Skeletal muscle tissue (tissue), 4 donors: ENCODE data around the gene EFR3B. TPM values are rescaled to one million over a fixed set of nuclear protein-coding genes. Genes with fewer than 3 reads are reported as not detected.
"Not testable (repeated sequence)": the region's sequence is repeated elsewhere in the genome, so short reads cannot be mapped to it uniquely, and the experiment has no call there.

Experiments used
- H3K27ac ChIP-seq: one replicate; pipeline ENCODE4 v1.7.0; 2013; ENCODE audit warnings: mild to moderate bottlenecking, low read depth, low read length, inconsistent platforms
- H3K27me3 ChIP-seq, 3 donors: one replicate each; pipeline ENCODE4 v1.7.0; 2013; ENCODE audit warnings: low read length in 3 of 3; ENCODE audit not compliant: control insufficient read depth in 3 of 3, insufficient read depth in 3 of 3
- H3K36me3 ChIP-seq, 3 donors: one replicate each; pipeline ENCODE4 v1.7.0; 2013; ENCODE audit warnings: low read length in 3 of 3; ENCODE audit not compliant: control insufficient read depth in 3 of 3, insufficient read depth in 3 of 3
- H3K4me1 ChIP-seq, 3 donors: one replicate each; pipeline ENCODE4 v1.7.0; 2013; ENCODE audit warnings: low read length in 3 of 3, mild to moderate bottlenecking in 3 of 3; ENCODE audit not compliant: control insufficient read depth in 3 of 3, insufficient read depth in 3 of 3
- H3K4me3 ChIP-seq, 3 donors: one replicate each; pipeline ENCODE4 v1.7.0; 2013; ENCODE audit warnings: low read length in 3 of 3
- H3K9ac ChIP-seq, 3 donors: one replicate each; pipeline ENCODE4 v1.7.0; 2013; ENCODE audit warnings: low read length in 3 of 3, mild to moderate bottlenecking in 3 of 3, moderate library complexity in 2 of 3, low read depth in 1 of 3
- H3K9me3 ChIP-seq, 3 donors: one replicate each; pipeline ENCODE4 v1.7.0; 2013; ENCODE audit warnings: low read length in 3 of 3; ENCODE audit not compliant: control insufficient read depth in 3 of 3
- total RNA-seq: library from RNA; depleted of rRNA; stranded (reverse); fragments of >200 nt; gene quantifications from one replicate; pipeline ENCODE4 v1.2.3, GENCODE V29; 2014
- donor health status: Osteomylitis.

Gene EFR3B
- total RNA-seq, 1 donor from 2014 or later: 4.7 TPM

DNA sequence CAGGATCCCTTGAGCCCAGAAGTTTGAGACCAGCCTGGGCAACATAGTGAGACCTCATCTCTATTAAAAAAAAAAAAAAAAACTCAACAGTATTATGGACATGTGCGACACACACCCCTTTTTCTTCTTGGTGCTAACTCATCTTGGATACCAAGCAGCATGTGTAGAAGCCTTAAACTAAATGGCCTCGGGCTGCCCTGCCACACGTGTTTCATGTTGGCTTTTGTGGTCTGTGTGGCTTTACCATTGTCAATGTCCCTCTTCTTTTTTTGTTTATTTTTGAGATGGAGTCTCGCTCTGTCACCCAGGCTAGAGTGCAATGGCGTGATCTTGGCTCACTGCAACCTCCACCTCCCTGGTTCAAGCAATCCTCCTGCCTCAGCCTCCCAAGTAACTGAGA, 109.1 kb downstream of the EFR3B start:
- not testable (repeated sequence) for H3K27ac ChIP-seq, H3K9me3 ChIP-seq, H3K36me3 ChIP-seq, H3K9ac ChIP-seq, H3K4me3 ChIP-seq, H3K27me3 ChIP-seq, H3K4me1 ChIP-seq

DNA sequence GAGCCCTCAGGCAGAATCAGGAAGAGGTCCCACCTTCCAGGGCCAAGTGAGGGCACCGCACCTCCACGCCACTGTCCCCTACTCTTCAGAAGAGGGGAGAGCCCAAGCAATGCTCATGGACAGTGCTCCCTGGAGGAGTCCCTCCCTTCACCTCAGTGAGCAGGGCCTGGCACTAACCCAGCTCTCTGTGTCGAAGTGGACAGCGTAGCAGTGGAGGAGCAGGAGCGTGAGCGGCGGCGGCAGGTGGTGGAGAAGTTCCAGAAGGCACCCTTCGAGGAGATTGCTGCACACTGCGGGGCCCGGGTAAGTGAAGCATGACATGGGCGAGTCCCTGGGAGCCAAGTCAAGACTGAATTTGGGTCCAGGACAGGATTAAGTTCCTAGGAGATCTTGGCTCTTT, 109.8 kb downstream of the EFR3B start:
- Histone ChIP-seq H3K27ac (no peak overlapping the region), H3K4me1 (peaks cover 0 to 5% (median 4%) of the 10 kb centered on the region in 3 donors), H3K36me3 (peaks cover 0 to 4% (median 4%) of the 10 kb centered on the region in 3 donors), H3K4me3 (no peak overlapping the region), H3K27me3 (no peaks in the 10 kb centered on the region), H3K9me3 (no peaks in the 10 kb centered on the region), H3K9ac (no peak overlapping the region)

DNA sequence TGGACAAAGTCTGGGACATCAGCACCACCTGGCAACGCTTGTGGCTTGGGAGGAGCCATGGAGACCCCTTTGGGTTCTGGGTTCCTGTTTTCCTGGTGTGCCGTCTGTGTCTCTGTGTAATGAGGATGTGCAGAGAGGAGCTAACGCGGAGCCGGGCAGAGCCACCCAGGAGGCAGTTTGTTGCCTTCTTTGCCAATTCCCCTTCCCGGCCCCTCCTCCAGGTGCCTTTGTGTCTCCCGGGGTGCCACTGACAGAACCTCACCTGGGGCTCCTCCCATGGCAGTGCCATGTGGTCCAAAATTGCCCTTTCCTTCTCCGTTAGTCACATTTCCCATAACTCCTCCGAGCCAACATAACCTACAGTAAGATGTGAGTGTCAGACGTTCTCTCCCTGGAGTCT, 113.5 kb downstream of the EFR3B start:
- no peaks in the 10 kb centered on the region for H3K9me3 ChIP-seq

GRCh38 chr2:25158096-25158852, 116.4 kb downstream of the EFR3B start:
- H3K4me1 ChIP-seq: peaks cover 0 to 5% (median 3%) of the 10 kb centered on the region in 3 donors
- H3K9ac ChIP-seq: no peak overlapping the region
- no peak overlapping the region for H3K4me3 ChIP-seq
- no peaks in the 10 kb centered on the region for H3K9me3 ChIP-seq
- peaks cover 0 to 4% (median 3%) of the 10 kb centered on the region in 3 donors for H3K36me3 ChIP-seq
- no peak overlapping the region for H3K27ac ChIP-seq
- no peaks in the 10 kb centered on the region for H3K27me3 ChIP-seq

More for the DNA sequence above, 113.5 kb downstream of the EFR3B start:
- Histone ChIP-seq H3K27me3 (no peaks in the 10 kb centered on the region), H3K4me1 (peaks cover 0 to 5% (median 4%) of the 10 kb centered on the region in 3 donors), H3K27ac (no peak overlapping the region), H3K4me3 (no peak overlapping the region), H3K36me3 (peaks cover 0 to 4% (median 3%) of the 10 kb centered on the region in 3 donors), H3K9ac (no peak overlapping the region)

DNA sequence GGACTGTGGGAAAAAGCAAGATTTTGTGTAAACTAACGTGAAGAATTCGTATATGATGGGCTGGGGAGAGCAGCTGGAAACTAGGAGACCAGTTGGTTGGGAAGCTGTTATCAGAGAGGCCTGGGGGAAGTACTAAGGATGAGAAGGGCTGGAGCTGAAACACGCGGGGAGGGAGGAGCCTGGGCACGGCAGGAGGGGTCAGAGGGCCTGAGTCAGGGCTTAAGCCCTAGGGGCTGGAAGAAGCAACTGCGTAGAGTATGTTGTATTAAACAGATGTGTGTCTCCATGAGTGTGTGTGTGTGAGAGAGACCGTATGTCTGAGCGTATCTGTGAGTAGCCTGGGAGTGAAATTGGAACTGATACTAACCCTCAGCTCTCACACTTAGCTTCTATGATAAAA, 118.1 kb downstream of the EFR3B start:
- Histone ChIP-seq H3K9me3 (no peaks in the 10 kb centered on the region), H3K4me3 (no peak overlapping the region), H3K27ac (no peak overlapping the region), H3K36me3 (no peaks in the 10 kb centered on the region), H3K4me1 (peaks cover 0 to 5% (median 3%) of the 10 kb centered on the region in 3 donors), H3K27me3 (peaks cover 0 to 10% (median under 1%) of the 10 kb centered on the region in 3 donors), H3K9ac (no peak overlapping the region)

DNA sequence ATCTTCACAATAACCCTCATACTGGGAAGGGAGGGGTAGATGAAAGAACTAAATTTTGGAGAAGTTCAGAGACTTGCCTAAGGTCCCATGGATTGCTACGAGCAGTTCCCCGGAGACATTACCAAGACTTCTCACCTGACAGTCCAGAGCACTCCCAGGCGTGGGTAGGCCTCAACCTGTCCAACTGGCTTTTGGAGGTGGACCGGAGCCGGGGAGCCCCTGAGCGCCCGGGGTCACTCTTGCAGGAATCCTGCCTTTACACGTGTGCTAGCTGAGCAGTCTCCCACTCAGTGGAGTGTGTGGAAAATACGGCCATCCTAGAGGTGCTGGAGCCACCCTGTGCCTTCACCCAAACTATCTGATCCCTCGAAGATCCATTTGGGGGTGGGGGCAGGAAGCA, 118.5 kb downstream of the EFR3B start:
- Histone ChIP-seq H3K4me1 (peaks cover 0 to 5% (median 3%) of the 10 kb centered on the region in 3 donors), H3K27ac (no peak overlapping the region), H3K36me3 (no peaks in the 10 kb centered on the region), H3K9ac (no peak overlapping the region), H3K4me3 (peak overlapping the region in 2 of 3 donors; percentile 24 to 60), H3K27me3 (peaks cover 2 to 14% (median 5%) of the 10 kb centered on the region in 3 donors), H3K9me3 (no peaks in the 10 kb centered on the region)

DNA sequence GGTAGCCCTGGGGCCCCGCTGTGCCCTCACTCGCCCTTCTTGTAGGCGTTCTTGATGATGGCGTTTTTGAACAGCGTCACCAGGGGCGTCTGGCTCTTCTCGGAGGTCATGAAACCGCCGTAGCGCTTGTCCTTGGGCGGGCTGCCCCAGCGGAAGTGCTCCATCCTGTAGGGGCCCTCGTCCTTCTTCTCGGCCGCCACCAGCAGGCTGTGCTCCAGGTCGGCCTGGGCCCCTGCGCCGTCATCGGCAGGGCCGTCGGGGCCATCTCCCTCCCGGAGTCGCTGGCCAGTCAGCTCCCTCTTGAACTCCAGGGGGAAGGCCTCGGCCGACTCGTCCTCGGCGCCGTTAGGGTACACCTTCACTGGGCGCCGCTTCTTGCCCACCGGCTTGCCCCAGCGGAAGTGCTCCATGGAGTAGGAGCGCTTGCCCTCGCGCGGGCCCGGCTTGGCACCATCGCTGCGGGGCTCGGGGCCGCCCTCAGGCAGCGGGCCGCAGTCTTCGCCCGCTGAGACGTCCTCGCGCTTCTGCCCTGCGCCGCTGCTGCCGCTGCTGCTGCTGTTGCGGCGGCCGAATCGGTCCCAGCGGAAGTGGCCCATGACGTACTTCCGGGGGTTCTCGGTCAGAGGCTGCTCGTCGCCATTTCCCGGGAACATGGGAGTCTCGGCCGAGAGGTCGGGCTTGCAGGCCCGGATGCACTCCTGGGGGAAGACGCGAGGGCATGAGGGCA, 119.3 kb downstream of the EFR3B start:
- no peaks in the 10 kb centered on the region for H3K36me3 ChIP-seq
- peak overlapping the region; percentile 56 to 72 (median 60) for H3K4me3 ChIP-seq
- peaks cover 7 to 18% (median 11%) of the 10 kb centered on the region in 3 donors for H3K27me3 ChIP-seq
- no peaks in the 10 kb centered on the region for H3K9me3 ChIP-seq
- peaks cover 0 to 5% (median 3%) of the 10 kb centered on the region in 3 donors for H3K4me1 ChIP-seq
- peak overlapping the region in 1 of 3 donors; percentile 77 for H3K9ac ChIP-seq
- H3K27ac ChIP-seq: peak overlapping the region; percentile 20

GRCh38 chr2:25162061-25162460, 120.2 kb downstream of the EFR3B start:
- peak overlapping the region in 1 of 3 donors; percentile 51 for H3K4me3 ChIP-seq

GRCh38 chr2:25164561-25164960, 122.7 kb downstream of the EFR3B start:
- Histone ChIP-seq H3K9me3 (no peaks in the 10 kb centered on the region), H3K4me3 (no peak overlapping the region), H3K9ac (no peak overlapping the region), H3K27me3 (peaks cover 33 to 49% (median 39%) of the 10 kb centered on the region in 3 donors), H3K4me1 (peaks cover 7 to 12% (median 12%) of the 10 kb centered on the region in 3 donors), H3K27ac (no peak overlapping the region), H3K36me3 (no peaks in the 10 kb centered on the region)

More at GRCh38 chr2:25162061-25162460, 120.2 kb downstream of the EFR3B start:
- H3K9me3 ChIP-seq, H3K4me1 ChIP-seq, H3K9ac ChIP-seq, H3K36me3 ChIP-seq, H3K27ac ChIP-seq: not testable (repeated sequence)
- peaks cover 13 to 25% (median 18%) of the 10 kb centered on the region in 3 donors for H3K27me3 ChIP-seq
